ENCODE data around the gene PRR36.
A peak's percentile ranks its signal among the peaks of the same experiment; 100 is the strongest.

Gene PRR36

GRCh38 chr19:7871437-7872305, 2.5 kb downstream of the PRR36 start:
- DNase-seq = peak; percentile 91 to 93

- peak; percentile 79 to 83 for DNase-seq
These were observed 3.4 kb downstream of the PRR36 start for GRCh38 chr19:7870571-7871436.

- peak; percentile 75 to 77 for DNase-seq
These were observed 4.2 kb downstream of the PRR36 start for GRCh38 chr19:7869910-7870511.

- DNase-seq = peak; percentile 90 to 91
These were observed 4.7 kb downstream of the PRR36 start for GRCh38 chr19:7869453-7869909.

GRCh38 chr19:7868671-7869452, 5.3 kb downstream of the PRR36 start:
- peak; percentile 88 to 91 for DNase-seq

GRCh38 chr19:7868326-7868670, 5.9 kb downstream of the PRR36 start:
- DNase-seq = peak in 1 of 2 experiments; percentile 53

- DNase-seq = no peak
These were observed 6.9 kb downstream of the PRR36 start for GRCh38 chr19:7867092-7867844.

GRCh38 chr19:7866399-7867091, 7.6 kb downstream of the PRR36 start:
- no peak for DNase-seq

- no peak for DNase-seq
These were observed 8.8 kb downstream of the PRR36 start for GRCh38 chr19:7865262-7865911.

GRCh38 chr19:7864690-7865074, 9.5 kb downstream of the PRR36 start:
- no peak for DNase-seq

GRCh38 chr19:7863971-7864689, 10.1 kb downstream of the PRR36 start:
- DNase-seq = no peak

- DNase-seq = peak in 1 of 2 experiments; percentile 38
These were observed 10.8 kb downstream of the PRR36 start for GRCh38 chr19:7863157-7863970.

GRCh38 chr19:7862413-7862951, 11.7 kb downstream of the PRR36 start:
- DNase-seq = peak; percentile 80 to 88

- no peak for DNase-seq
These were observed 12.4 kb downstream of the PRR36 start for GRCh38 chr19:7861619-7862412.

- DNase-seq = no peak
These were observed 13.2 kb downstream of the PRR36 start for GRCh38 chr19:7860714-7861618.

- DNase-seq = no peak
These were observed 14.1 kb downstream of the PRR36 start for GRCh38 chr19:7859831-7860713.

Measured in activated T-cell treated with anti-CD3 and anti-CD28 coated beads, Interleukin-2, amount 50 U/mL, for 48 hours (primary cell).